Tibial nerve (tissue), 3 donors: ENCODE measurements around the gene PHF2.

Experiments used
- CTCF ChIP-seq, 5 experiments: fragments of 200-600 bp in 3 of 5; fragments of 450-650 bp in 2 of 5; sonication (generic) in 3 of 5; IDR thresholded peaks; one replicate each; pipeline ENCODE4 v1.5.1; 2016 to 2019; ENCODE audit warnings: antibody characterized with exemption in 5 of 5, mild to moderate bottlenecking in 3 of 5, moderate library complexity in 2 of 5
- POLR2A ChIP-seq, 2 donors: fragments of 450-650 bp; IDR thresholded peaks; one replicate each; pipeline ENCODE4 v1.6.1; 2017; ENCODE audit warnings: antibody characterized with exemption in 2 of 2, mild to moderate bottlenecking in 2 of 2, moderate library complexity in 2 of 2

GRCh38 chr9:93606187-93606586 lies 29.8 kb downstream of the PHF2 start:
- TF ChIP-seq POLR2A (IDR thresholded peaks at IDR 0.05) = no peak
- TF ChIP-seq CTCF (IDR thresholded peaks at IDR 0.05) = no peak
